IPS-11a (cell line): ENCODE results near the gene CLECL1.
"Not testable (repeated sequence)": the region's sequence is repeated elsewhere in the genome, so short reads cannot be mapped to it uniquely, and the experiment has no call there.

ENCODE experiments used
- H3K4me3 ChIP-seq: one replicate; pipeline ENCODE4 v1.5.1; 2013; ENCODE audit warnings: low read depth, low read length, control low read depth

Gene CLECL1

GRCh38 chr12:9698681-9699080, 34.2 kb downstream of the CLECL1 start:
- H3K4me3 ChIP-seq, result no peak overlapping the region

DNA sequence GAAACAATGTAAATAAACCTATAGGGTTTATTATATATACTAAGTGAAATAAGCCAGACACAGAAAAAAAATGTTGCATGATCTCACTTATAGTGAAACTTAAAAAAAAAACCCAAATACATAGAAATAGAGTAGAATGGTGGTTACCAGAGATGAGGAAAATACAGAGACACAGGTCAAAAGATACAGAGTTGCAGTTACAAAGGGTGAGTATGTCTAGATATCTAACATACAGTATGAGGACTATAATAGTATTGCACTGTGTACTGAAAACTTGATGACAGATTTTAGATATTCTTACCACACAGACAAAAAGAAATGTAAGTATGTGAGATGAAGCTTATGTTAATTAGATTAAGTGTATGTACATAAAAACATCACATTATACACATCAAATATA, 35.3 kb downstream of the CLECL1 start:
- H3K4me3 ChIP-seq, result no peak overlapping the region

DNA sequence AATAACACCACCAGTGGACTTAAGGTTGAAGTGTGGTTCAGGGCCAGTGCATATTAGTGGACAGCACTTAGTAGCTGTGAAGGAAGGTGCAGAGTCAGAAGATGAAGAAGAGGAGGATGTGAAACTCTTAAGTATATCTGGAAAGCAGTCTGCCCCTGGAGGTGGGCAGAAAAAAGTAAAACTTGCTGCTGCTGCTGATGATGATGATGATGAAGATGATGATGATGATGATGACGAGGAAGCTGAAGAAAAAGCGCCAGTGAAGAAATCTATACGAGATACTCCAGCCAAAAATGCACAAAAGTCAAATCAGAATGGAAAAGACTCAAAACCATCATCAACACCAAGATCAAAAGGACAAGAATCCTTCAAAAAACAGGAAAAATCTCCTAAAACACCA, 37.2 kb downstream of the CLECL1 start:
- H3K4me3 ChIP-seq, result not testable (repeated sequence)

DNA sequence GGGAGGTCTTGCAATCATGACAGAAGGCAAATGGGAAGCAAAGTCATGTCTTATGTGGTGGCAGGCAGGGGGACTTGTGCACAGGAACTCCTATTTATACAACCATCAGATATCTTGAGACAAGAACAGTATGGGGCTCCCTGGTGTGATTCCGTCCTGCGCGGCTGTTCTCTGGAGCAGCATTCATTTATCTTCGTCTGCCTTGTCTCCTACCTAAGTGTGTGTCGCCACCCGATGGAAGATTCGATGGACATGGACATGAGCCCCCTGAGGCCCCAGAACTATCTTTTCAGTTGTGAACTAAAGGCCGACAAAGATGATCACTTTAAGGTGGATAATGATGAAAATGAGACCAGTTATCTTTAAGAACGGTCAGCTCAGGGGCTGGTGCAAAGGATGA, 37.7 kb downstream of the CLECL1 start:
- H3K4me3 ChIP-seq, result not testable (repeated sequence)

GRCh38 chr12:9694241-9694640, 38.7 kb downstream of the CLECL1 start:
- no peak overlapping the region for H3K4me3 ChIP-seq

- H3K4me3 ChIP-seq, result no peak overlapping the region
Measured at GRCh38 chr12:9692909-9693308, 40.0 kb downstream of the CLECL1 start.

DNA sequence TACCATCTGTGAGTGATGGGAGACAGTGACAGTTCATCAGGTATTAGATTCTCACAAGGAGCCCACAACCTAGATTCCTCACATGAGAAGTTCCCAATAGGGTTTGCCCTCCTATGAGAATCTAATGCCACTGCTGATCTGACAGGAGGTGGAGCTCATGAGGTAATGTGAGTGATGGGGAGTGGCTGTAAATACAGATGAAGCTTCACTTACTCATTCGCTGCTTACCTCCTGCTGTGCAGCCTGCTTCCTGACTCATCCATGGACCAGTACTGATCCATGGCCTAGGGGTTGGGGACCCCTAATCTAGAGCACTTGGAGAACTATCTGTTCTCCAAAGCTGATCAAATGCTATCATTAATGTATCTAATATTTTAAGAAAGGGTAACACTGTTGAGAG, 45.7 kb downstream of the CLECL1 start:
- no peak overlapping the region for H3K4me3 ChIP-seq

- H3K4me3 ChIP-seq, result no peak overlapping the region
Measured at GRCh38 chr12:9685915-9686314, 47.0 kb downstream of the CLECL1 start.

GRCh38 chr12:9685366-9685765, 47.5 kb downstream of the CLECL1 start:
- H3K4me3 ChIP-seq, result not testable (repeated sequence)

DNA sequence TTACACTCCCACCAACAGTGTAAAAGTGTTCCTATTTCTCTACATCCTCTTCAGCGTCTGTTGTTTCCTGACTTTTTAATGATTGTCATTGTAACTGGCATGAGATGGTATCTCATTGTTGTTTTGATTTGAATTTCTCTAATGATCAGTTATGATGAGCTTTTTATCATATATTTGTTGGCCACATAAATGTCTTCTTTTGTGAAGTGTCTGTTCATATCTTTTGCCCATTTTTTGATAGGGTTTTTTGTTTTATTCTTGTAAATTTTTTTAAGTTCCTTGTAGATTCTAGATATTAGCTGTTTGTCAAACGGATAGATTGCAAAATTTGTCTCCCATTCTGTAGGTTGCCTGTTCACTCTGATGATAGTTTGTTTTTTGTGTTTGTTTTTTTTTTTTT, 49.9 kb downstream of the CLECL1 start:
- not testable (repeated sequence) for H3K4me3 ChIP-seq

GRCh38 chr12:9682508-9682907, 50.4 kb downstream of the CLECL1 start:
- not testable (repeated sequence) for H3K4me3 ChIP-seq

DNA sequence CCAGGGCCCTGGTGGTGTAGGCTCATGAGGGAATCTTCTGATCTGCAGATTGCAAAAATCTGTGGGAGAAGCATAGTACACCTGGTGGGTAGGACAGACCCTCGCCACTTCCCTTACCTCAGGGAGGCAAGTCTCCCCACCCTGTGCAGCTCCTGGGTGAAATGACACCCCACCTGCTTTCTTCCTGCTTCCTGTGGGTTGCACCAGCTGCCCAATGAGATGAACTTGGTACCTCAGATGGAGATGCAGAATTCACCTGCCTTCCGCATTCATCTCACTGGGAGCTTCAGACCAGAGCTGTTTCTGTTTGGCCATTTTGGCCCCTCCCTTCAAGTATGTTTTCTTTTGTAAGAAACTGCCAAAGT, 58.7 kb downstream of the CLECL1 start:
- H3K4me3 ChIP-seq, result no peak overlapping the region

GRCh38 chr12:9673404-9674225, 59.3 kb downstream of the CLECL1 start:
- no peak overlapping the region for H3K4me3 ChIP-seq
